NB4 (cell line): ENCODE data around the gene AKAP6.

Experiments used
- CTCF ChIP-seq: IDR thresholded peaks from one replicate; pipeline ENCODE4 v1.5.1; 2012; ENCODE audit warnings: low read depth, low read length
- POLR2A ChIP-seq: IDR thresholded peaks from 2 replicates; pipeline ENCODE4 v1.6.1; 2011; ENCODE audit warnings: mild to moderate bottlenecking; ENCODE audit not compliant: insufficient read length; ENCODE audit errors: extremely low read depth

GRCh38 chr14:32367516-32367915 lies 38.4 kb downstream of the AKAP6 start:
- TF ChIP-seq CTCF (no peak), POLR2A (no peak)
